GM21717 (cell line): ENCODE measurements around the gene PTGS2.
"Not testable (repeated sequence)": the region's sequence is repeated elsewhere in the genome, so short reads cannot be mapped to it uniquely, and the experiment has no call there.

Experiments used
- ATAC-seq: cut with Tn5 transposase; IDR thresholded peaks from one replicate; pipeline ENCODE4 v1.9.1; 2021; ENCODE audit warnings: mild to moderate bottlenecking, moderate library complexity; ENCODE audit not compliant: unreplicated experiment

PTGS2 gene

DNA sequence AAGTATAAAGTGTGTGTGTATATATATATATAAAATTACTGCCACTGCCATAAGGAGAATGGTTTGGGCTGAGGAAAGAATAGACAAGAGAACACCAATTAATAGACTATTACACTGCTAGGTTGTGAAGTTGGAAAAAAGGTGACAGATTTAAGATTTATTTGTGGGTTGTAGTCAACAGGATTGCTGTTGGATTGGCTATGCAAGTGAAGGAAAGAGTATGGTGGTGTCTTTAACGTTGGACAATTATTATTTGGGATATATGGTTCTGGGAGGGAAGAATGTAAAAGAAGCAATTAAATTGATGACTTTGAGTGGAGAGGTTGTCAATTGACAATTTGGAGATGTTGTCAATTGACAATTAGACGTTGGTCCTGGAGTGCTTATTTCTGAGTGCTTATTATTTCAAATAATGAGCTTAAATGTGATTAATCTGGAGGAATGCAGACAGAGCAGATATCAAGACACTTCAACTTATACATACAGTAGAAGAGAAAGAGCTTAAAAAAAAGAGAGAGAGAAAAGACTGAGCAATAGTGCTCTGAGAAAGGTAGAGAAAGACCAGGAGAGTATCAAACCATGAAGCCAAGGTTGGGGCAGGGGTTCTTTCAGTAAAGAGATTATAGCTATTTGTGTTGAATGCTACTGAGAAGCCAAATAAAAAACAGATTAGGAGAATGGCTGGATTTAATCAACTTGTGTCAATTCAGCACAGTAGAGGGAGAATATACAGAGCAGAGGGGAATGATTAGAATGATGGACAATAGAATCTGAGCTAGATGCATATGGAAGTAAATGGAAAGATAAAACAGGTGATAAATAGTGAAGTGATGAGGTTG, 9.7 kb downstream of the PTGS2 start:
- no peak for ATAC-seq

DNA sequence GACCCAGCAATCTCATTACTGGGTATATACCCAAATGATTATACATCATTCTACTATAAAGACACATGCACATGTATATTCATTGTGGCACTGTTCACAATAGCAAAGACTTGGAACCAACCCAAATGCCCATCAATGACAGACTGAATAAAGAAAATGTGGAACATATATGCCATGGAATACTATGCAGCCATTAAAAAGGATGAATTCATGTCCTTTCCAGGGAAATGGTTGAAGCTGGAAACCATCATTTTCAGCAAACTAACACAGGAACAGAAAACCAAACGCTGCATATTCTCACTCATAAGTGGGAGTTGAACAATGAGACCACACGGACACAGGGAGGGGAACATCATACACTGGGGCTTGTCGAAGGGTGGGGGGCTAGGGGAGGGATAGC, 10.4 kb downstream of the PTGS2 start:
- ATAC-seq, result not testable (repeated sequence)

DNA sequence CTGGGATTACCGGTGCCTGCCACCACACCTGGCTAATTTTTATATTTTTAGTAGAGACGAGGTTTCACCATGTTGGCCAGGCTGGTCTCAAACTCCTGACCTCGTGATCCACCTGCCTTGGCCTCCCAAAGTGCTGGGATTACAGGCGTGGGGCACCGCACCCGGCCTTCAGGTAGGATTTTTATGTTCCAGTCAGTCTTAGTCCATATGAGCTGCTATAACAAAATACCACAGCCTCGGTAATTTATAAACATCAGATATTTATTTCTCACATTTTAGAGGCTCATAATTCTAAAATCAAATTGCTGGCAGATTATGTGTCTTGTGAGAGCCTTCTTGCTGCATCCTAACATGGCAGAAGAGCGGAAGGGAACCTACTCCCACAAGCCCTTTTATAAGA, 16.0 kb downstream of the PTGS2 start:
- ATAC-seq, result not testable (repeated sequence)

DNA sequence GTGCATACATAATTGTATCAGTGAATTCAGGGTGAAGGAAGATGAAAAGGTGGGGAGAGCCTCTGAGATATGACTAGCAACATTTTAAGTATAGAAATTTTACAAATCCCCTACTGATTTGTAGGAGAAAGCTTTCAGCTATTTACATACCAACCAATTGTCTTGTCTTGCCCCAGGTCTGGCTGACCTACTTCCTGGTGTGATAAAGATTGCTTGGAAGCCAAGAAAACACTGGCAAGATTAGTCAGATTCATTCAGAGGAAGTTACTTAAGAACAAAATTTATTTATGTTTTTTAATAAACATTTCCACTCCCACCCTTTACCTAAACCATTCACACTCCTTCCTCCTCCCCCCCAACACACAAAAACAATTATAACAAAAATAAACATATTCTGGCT, 17.5 kb downstream of the PTGS2 start:
- ATAC-seq, result no peak

DNA sequence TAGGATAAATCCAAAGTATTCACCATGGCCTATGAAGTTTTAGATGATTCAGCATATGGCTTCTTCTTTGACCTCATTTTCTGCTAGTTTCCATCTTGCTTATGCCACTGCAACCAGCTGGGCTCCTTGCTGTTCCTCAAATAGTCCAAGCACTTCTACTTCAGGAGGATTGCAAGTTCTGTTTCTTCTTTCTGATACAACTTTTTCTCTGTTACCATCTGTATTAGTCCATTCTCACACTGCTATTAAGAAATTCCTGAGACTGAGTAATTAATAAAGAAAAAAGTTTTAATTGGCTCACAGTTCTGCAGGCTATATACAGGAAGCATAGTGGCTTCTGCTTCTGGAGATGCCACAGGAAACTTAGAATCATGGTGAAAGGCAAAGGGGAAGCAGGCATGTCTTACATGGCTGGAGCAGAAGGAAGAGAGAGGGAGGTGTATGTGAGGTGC, 20.3 kb downstream of the PTGS2 start:
- no peak for ATAC-seq

DNA sequence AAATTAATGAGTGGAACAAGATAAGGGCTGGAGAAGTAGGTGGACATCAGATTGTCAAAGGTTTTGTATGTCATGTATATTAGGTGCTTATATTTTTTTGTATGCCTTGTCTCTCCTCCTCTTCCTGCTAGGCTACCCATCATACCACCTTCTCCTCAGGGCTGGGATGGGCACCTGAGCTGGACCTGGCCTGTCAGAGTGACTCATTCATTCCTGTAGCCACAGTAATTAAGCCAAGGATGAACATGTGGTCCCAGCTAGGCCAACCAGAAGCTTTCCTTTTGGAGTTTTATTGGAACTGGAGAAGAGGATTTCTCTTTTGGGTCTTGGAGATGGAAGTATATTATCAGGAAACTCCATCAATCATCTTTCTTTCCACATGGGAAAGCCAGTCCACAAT, 21.2 kb downstream of the PTGS2 start:
- ATAC-seq, result no peak

DNA sequence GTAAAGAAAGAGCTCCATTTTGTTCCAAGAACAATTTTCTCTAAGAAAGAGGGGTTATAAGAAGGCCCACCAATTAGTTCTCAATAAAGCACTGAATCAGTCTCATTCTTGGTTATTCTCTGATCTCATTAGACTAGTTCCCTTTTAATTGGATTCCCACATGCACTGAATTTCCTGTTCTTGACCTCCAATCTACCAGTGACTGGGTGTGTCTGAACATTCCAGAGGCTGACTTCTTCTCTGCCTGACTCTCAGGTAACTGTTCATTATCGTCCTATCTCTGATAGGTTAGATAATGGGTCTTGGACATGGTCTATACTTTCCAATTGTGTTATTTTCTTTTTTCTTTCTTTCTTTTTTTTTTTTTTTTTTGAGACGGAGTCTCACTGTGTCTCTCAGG, 22.7 kb downstream of the PTGS2 start:
- no peak for ATAC-seq

DNA sequence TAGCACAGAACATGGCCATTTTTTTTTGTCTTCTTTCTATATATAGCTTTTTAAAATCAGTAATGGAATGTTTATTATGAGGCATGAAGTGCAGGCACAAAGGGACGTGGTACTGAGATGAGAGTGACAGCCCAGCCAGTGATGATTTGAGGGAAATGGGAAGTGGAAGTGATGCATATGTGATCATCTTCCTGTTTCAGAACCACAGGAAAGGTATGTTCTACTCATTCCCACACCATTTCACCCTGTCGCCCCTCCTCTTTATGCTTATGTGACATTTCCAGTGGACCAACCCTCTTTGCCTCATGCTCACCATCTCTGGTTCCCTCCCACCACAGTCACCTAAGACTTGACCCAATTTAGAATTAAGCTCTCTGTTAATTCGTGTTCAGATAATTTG, 24.3 kb downstream of the PTGS2 start:
- no peak for ATAC-seq

DNA sequence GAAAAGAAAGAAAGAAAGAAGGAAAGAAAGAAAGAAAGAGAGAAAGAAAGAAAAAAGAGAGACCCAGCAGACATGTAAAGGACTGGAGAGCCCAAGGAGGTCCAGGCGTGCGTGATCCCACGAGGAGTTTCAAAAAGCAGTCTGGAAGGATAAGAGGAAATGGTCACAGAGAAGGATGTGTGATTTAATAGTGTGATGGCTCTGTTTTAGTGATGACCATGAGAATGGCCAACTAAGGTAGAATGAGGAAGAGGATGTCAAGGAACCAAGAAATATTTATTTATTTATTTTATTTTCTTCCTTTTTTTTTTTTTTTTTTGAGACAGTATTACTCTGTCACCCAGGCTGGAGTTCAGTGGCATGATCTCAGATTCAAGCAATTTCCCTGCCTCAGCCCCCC, 25.5 kb downstream of the PTGS2 start:
- ATAC-seq, result no peak

DNA sequence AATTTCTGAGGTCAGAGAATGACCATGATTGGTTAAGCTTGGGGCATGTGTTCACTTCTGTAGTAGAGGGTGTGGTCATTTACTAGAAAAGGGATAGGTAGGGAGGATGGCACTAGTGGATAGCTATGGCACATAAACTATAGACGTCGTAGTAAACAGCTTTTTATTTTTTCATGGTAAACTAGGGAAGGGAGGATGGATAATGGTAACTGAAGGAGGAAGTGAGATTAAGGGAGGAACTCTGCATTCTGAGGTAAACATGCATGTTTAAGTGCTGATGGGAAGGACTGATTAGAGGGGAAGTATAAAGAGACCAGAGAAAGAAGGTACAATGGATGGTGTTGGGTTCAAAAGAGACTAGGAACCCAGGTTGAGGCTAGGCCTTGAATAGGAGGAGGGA, 26.9 kb downstream of the PTGS2 start:
- no peak for ATAC-seq

DNA sequence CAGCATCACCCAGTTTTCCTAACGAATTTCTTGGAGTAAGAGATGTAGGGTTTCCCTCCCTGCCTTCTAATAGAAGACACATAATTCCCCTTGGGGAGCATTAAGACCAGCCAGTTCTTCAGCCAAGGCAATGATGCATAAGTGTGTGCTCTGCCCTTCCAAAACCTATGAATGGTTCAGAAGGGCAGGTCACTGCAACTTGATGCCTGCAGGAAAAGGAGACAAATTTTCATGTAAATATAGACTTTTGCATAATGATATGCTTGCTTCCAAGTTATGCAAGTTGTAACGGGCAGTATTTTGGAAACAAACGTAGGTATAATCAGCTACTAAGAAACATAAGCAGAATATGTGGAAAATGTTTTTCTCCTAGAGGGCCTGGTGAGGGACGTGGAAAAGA, 31.6 kb downstream of the PTGS2 start:
- ATAC-seq, result no peak

DNA sequence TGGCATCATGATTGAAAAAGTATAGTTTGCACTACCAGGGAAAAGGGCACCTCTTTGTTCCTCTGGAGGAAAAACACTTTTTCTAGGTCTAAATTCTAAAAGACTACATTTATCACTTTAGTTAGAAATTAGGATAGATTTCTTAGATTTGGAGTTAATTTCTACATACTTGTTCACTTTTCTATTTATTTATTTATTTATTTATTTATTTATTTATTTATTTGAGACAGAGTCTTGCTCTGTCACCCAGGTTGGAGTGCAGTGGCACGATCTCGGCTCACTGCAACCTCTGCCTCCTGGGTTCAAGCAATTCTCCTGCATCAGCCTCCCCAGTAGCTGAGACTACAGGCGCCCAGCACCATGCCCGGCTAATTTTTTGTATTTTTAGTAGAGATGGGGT, 32.2 kb downstream of the PTGS2 start:
- not testable (repeated sequence) for ATAC-seq

DNA sequence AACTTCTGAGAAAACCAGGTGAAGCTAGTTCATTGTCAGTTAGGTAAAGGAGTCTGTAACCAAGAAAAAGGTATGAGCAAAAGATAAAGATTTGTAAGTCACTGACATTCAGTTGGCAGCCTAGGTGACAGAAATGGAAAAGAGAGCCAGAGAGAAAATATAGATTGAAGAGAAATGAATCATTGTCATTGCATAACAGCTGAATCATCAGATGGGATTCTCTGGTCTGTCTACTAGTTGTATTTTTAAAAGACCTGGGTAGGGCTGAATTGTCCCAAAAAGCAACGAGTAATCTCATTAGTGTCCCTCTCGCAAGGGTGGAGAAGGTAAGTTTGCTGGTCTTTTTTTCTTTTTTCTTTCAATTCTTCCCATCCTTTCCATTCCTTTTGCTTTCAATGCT, 36.6 kb downstream of the PTGS2 start:
- no peak for ATAC-seq

DNA sequence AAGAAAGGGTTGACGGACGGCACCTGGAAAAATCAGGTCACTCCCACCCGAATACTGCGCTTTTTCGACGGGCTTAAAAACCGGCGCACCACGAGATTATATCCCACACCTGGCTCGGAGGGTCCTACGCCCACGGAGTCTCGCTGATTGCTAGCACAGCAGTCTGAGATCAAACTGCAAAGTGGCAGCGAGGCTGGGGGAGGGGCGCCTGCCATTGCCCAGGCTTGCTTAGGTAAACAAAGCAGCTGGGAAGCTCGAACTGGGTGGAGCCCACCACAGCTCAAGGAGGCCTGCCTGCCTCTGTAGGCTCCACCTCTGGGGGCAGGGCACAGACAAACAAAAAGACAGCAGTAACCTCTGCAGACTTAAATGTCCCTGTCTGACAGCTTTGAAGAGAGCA, 42.7 kb downstream of the PTGS2 start:
- not testable (repeated sequence) for ATAC-seq

DNA sequence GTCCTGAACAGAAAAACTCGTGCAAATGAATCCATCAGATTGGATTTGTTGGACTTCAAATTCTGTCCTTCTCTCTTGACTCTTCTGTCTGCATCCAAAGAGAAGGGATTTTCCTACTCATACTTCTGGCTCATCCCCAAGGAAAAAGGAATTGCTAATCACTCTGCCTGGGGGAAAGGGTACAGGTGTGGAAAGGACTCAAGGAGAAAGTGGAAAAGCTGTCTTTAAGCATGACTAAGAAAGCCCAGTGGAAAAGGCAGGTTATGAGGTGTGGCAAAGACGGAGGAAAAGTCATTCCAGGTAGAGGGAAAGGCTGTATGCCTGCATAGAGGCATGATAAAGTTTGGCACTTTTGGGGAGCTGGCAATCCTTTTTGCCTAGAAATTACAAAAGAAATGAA, 43.4 kb downstream of the PTGS2 start:
- no peak for ATAC-seq

DNA sequence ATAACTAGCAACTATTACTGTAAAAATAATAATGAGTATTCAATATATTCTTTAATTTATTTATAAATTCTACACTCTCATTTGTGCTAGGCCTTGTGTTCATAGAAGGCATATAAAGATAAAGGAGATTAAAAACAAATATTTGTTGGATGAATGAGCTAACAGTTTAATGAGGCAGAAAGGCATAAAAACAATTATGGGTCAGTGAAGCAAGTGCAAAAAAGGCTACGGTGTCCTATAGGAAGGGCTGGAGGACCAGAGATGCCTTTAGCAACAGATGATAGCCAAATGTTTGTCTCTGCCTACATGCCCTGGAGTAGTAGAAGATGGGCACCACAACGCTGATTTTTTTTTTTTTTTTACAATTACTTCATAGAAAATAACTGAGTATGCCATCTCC, 45.7 kb downstream of the PTGS2 start:
- ATAC-seq, result no peak

DNA sequence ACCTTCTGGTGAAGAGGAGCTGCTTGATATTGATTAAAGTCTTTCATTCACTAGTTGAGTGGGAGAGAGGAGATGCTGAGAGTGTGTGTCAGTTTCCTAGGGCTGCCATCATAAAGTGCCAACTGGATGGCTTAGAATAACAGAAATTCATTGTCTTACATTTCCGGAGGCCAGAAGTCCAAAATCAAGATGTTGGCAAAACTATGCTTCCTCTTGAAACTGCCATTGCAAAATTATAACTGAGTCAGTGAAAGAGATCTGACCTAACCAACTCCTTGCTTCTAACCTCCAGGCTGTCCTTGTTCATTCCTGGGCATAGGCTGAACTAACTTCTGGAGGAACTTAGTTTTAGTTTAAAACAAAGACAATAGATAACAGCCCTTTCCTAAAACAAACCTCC, 47.1 kb downstream of the PTGS2 start:
- no peak for ATAC-seq

DNA sequence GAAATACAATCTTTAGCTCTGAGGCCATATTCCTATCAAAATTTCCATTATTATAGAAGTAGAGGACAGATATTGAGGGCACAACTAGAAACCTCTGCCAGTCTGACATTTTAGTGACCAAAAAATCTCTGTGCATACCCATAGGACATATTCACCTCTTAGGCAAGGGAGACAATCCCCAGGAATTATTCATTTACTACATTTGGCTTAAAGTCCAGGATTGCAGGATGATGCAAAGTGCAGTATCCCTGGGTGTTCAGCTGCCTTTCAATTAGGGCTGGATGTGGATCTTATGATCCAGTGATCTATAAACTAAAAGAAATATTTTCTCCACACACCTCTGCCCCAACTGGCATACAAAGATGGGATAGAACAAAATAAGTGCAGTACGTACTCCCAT, 50.9 kb downstream of the PTGS2 start:
- no peak for ATAC-seq

DNA sequence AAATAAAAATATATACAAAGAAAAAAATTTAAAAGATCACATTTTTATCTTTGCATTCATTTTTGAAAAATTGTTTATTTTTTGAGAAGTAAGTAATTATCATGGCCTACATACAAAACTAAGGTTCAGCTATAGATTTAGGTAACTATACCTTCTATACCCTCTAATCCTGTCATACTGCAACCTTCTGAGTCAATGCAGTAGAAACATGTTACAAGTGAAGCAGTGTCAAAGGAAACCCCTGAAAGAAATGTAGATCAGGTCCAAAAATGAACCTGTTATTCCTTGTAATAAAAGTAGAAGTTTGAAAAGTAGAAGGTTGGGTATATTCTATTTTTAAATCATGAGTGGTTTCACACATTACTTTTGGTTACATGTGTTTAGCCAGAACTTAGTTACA, 51.3 kb downstream of the PTGS2 start:
- no peak for ATAC-seq

DNA sequence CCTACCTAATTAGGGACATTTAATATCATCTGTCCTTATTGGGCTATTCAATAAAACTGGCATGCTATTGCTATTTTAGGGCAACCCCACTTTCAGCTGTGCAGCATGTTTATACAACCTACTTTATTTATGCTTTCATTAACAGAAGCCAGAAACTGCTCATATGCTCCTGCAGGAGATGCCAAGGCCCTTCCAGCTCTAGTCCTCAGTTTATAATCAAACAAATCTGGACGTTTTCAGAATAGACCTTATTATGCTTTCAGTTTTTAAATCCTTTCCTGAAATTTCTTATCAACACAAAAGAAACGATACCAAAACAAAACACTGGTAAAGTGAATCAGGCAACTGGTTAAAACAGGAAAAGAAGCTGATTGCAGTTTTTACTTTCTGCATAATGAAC, 53.2 kb downstream of the PTGS2 start:
- no peak for ATAC-seq

DNA sequence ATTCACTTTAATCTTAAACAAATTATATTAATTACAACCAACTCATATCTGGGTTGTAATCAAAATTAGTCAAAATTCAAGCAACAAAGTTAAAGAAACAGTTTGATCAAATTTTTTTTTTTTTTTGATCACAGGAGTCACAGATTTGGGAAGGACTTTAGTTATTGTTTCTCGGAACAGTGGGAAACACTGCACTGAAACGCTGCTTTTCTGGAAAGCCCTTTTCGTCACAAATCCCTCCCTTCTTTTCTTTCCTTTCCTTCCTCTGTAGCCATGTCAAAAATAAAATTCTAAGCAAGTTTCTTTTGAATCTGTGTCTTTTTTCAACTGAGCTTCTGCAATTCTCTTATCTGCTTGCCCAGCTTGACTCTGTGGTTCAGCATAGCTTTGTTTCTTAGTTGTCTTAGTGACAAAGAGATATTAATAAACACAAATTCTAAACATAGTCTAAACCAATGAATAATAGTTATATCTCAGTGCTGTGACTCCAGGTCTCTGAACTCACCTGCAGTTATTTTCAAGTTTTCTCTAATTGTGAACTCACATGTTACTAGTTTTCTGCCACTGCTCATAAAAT, 53.8 kb downstream of the PTGS2 start:
- no peak for ATAC-seq

DNA sequence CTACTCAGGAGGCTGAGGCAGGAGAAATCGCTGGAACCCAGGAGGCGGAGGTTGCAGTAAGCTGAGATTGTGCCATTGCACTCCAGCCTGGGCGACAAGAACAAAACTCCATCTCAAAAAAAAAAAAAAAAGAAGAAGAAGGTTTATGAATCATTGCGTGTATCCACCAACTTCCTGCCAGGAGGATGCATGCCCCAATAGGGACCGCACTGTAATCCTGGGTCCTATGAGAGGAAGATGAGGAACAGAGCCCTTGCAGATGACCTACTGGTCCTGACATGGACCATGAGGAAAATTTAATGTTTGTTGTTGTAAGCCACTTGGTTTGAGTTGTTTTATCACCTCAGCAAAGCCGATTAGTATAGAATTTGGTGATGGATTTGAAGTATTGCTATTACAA, 56.7 kb downstream of the PTGS2 start:
- no peak for ATAC-seq
